ENCODE data around the gene IDE. TPM values are rescaled to one million over a fixed set of nuclear protein-coding genes. Genes with fewer than 3 reads are reported as not detected.

The IDE gene
- polyA plus RNA-seq, 3 donors, result 10.7 to 21.8 (median 15.6) TPM

DNA sequence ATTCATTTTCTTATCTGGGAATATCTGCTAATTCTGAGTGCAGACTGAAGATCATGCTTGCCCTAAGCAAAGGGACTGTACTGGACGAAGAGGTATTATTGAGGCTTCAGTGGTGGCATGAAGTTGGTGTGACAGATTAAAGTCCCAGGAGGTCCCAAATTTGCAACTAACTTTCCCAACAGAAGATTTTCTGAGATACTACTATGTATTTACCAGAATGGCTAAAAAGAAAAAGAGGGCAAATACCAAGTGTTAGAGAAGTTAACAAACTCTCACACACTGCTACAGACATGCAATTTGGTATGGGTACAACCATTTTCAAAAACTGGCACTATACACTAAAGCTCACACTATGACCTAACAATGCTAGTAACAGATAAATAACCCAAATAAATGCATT is 28.3 kb downstream of the IDE start:
- Mint-ChIP-seq H3K4me1 (peaks cover 24% of the 10 kb centered on the region), H3K4me3 (no peak overlapping the region), H3K36me3 (peaks cover 20 to 32% of the 10 kb centered on the region in 2 donors), H3K27me3 (ENCODE audit: low read depth in 3 of 3) (no peaks in the 10 kb centered on the region), H3K9me3 (no peaks in the 10 kb centered on the region), H3K27ac (no peak overlapping the region)
- no peak overlapping the region for H2AFZ ChIP-seq (ENCODE audit: insufficient read depth, low read depth, low read length, poor library complexity, severe bottlenecking)
- H4K20me1 ChIP-seq (ENCODE audit: insufficient read depth, low read length), result peaks cover 32% of the 10 kb centered on the region
- no peak overlapping the region for H3K9ac ChIP-seq (ENCODE audit: insufficient read depth, low read length, poor library complexity, severe bottlenecking)
- peaks cover 14 to 29% of the 10 kb centered on the region in 2 donors for H3K36me3 ChIP-seq (replicated peaks in 1 of 2; ENCODE audit: control insufficient read depth in 1 of 2, insufficient read depth in 2 of 2, low read length in 2 of 2)
- no peak overlapping the region for H3K4me3 ChIP-seq (replicated peaks in 1 of 3; ENCODE audit: low read depth in 2 of 3, low read length in 3 of 3)
- no peak for DNase-seq
- TF ChIP-seq, protein P1, sequence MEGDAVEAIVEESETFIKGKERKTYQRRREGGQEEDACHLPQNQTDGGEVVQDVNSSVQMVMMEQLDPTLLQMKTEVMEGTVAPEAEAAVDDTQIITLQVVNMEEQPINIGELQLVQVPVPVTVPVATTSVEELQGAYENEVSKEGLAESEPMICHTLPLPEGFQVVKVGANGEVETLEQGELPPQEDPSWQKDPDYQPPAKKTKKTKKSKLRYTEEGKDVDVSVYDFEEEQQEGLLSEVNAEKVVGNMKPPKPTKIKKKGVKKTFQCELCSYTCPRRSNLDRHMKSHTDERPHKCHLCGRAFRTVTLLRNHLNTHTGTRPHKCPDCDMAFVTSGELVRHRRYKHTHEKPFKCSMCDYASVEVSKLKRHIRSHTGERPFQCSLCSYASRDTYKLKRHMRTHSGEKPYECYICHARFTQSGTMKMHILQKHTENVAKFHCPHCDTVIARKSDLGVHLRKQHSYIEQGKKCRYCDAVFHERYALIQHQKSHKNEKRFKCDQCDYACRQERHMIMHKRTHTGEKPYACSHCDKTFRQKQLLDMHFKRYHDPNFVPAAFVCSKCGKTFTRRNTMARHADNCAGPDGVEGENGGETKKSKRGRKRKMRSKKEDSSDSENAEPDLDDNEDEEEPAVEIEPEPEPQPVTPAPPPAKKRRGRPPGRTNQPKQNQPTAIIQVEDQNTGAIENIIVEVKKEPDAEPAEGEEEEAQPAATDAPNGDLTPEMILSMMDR (IDR thresholded peaks at IDR 0.05), result no peak
- intact Hi-C loops (cut with micrococcal nuclease), result no loop called here
- H3K4me1 ChIP-seq (ENCODE audit: control insufficient read depth in 1 of 2, insufficient read depth in 2 of 2, low read length in 2 of 2), result peaks cover 16% of the 10 kb centered on the region in 2 donors
- no peaks in the 10 kb centered on the region for H3K9me3 ChIP-seq (replicated peaks in 1 of 2; ENCODE audit: control insufficient read depth in 1 of 2, insufficient read depth in 1 of 2, low read length in 2 of 2)
- peaks cover 32% of the 10 kb centered on the region for H3K79me2 ChIP-seq (ENCODE audit: insufficient read depth, low read length)
- no CpG with 5 or more reads among the region's 1 CpG for whole genome bisulfite sequencing (ENCODE audit: insufficient coverage)
- no peaks in the 10 kb centered on the region for H3K27me3 ChIP-seq (ENCODE audit: control insufficient read depth in 2 of 2, insufficient read depth in 2 of 2, low read length in 2 of 2)
- H3K4me2 ChIP-seq (replicated peaks; ENCODE audit: extremely low read depth, low read length, poor library complexity, severe bottlenecking), result no peak overlapping the region
- H3K27ac ChIP-seq (ENCODE audit: low read depth in 1 of 2, low read length in 2 of 2), result no peak overlapping the region

GRCh38 chr10:92544296-92544695 is 29.6 kb downstream of the IDE start:
- Mint-ChIP-seq H3K4me1 (peaks cover 24% of the 10 kb centered on the region), H3K4me3 (peak overlapping the region in 1 of 2 donors; percentile 80), H3K27me3 (ENCODE audit: low read depth in 3 of 3) (no peaks in the 10 kb centered on the region), H3K27ac (peak overlapping the region; percentile 30 to 84 (median 60)), H3K9me3 (no peaks in the 10 kb centered on the region), H3K36me3 (peaks cover 21 to 40% of the 10 kb centered on the region in 2 donors)
- Histone ChIP-seq H3K4me2 (replicated peaks; ENCODE audit: extremely low read depth, low read length, poor library complexity, severe bottlenecking) (no peak overlapping the region), H4K20me1 (ENCODE audit: insufficient read depth, low read length) (peaks cover 32% of the 10 kb centered on the region), H3K9ac (ENCODE audit: insufficient read depth, low read length, poor library complexity, severe bottlenecking) (no peak overlapping the region), H3K79me2 (ENCODE audit: insufficient read depth, low read length) (peaks cover 39% of the 10 kb centered on the region), H3K27me3 (ENCODE audit: control insufficient read depth in 2 of 2, insufficient read depth in 2 of 2, low read length in 2 of 2) (no peaks in the 10 kb centered on the region), H3K36me3 (replicated peaks in 1 of 2; ENCODE audit: control insufficient read depth in 1 of 2, insufficient read depth in 2 of 2, low read length in 2 of 2) (peaks cover 13 to 28% of the 10 kb centered on the region in 2 donors), H3K9me3 (replicated peaks in 1 of 2; ENCODE audit: control insufficient read depth in 1 of 2, insufficient read depth in 1 of 2, low read length in 2 of 2) (no peaks in the 10 kb centered on the region), H3K4me3 (replicated peaks in 1 of 3; ENCODE audit: low read depth in 2 of 3, low read length in 3 of 3) (no peak overlapping the region), H3K4me1 (ENCODE audit: control insufficient read depth in 1 of 2, insufficient read depth in 2 of 2, low read length in 2 of 2) (peaks cover 16% of the 10 kb centered on the region in 2 donors), H2AFZ (ENCODE audit: insufficient read depth, low read depth, low read length, poor library complexity, severe bottlenecking) (no peak overlapping the region), H3K27ac (ENCODE audit: low read depth in 1 of 2, low read length in 2 of 2) (no peak overlapping the region)
- intact Hi-C loops (cut with micrococcal nuclease), result no loop called here
- WGBS (ENCODE audit: insufficient coverage), result no CpG with 5 or more reads among the region's 3 CpGs
- DNase-seq, result peak; percentile 43 to 44 (median 43)
- TF ChIP-seq, protein P1 (IDR thresholded peaks at IDR 0.05), result no peak

All from CD14-positive monocyte (primary cell).